Prostate gland (tissue), 2 donors: Measurements from ENCODE around the gene RPS15. TPM values are rescaled to one million over a fixed set of nuclear protein-coding genes. Genes with fewer than 3 reads are reported as not detected.

ENCODE experiments used
- DNase-seq: peaks from one replicate; pipeline ENCODE4 v3.0.0-alpha.2; 2019; ENCODE audit warnings: low spot score
- H3K27ac ChIP-seq, 2 donors: fragments of 200-600 bp; sonication (generic); 2 replicates each; pipeline ENCODE4 v1.5.1; 2017 to 2019
- H3K27me3 ChIP-seq: fragments of 200-600 bp; sonication (generic); replicated peaks from 2 replicates; pipeline ENCODE4 v1.5.1; 2019; ENCODE audit not compliant: insufficient read depth
- H3K36me3 ChIP-seq, 2 donors: fragments of 200-600 bp; sonication (generic); 1 replicate in 1 of 2; 2 replicates in 1 of 2; pipeline versions ENCODE4 v1.5.1 to v1.8.1; 2017 to 2019
- H3K4me1 ChIP-seq: fragments of 200-600 bp; sonication (generic); replicated peaks from 2 replicates; pipeline ENCODE4 v1.5.1; 2019
- H3K4me3 ChIP-seq, 2 donors: fragments of 200-600 bp; sonication (generic); 2 replicates each; pipeline ENCODE4 v1.5.1; 2017 to 2019
- H3K9me3 ChIP-seq: fragments of 200-600 bp; sonication (generic); 2 replicates; pipeline ENCODE4 v1.5.1; 2017
- POLR2A ChIP-seq: fragments of 450-650 bp; IDR thresholded peaks from one replicate; pipeline ENCODE4 v1.6.1; 2016; ENCODE audit warnings: antibody characterized with exemption, mild to moderate bottlenecking
- POLR2AphosphoS5 ChIP-seq: sonication (generic); formaldehyde crosslinking; IDR thresholded peaks from one replicate; pipeline ENCODE4 v1.6.1; 2017; ENCODE audit warnings: antibody characterized with exemption
- WGBS: methylation state at CpG from one replicate; pipeline ENCODE4 v1.1.5; 2018; 5-methylcytosine and 5-hydroxymethylcytosine counted together
- intact Hi-C: fragments of 100-400 bp; cut with DNase I; formaldehyde crosslinking; loops from one replicate; pipeline ENCODE4 v1.14.2; 2022
- total RNA-seq, 2 donors: library from RNA; depleted of rRNA; stranded (reverse); fragments of >200 nt; gene quantifications; one replicate each; pipeline ENCODE4 v1.1.0, GENCODE V29; 2016
- TF ChIP-seq, protein P1 (sequence below), 4 experiments: fragments of 200-600 bp in 2 of 4; fragments of 450-650 bp in 2 of 4; sonication (generic) in 2 of 4; IDR thresholded peaks; 1 replicate in 3 of 4; 2 replicates in 1 of 4; pipeline ENCODE4 v1.5.1; 2016 to 2019; ENCODE audit warnings: antibody characterized with exemption in 4 of 4, mild to moderate bottlenecking in 2 of 4, moderate library complexity in 2 of 4

Gene RPS15
- total RNA-seq, result 1,000 to 10,000 TPM; 3,102 to 5,853 TPM

GRCh38 chr19:1438035-1438932, at the start of gene RPS15:
RPS15 (plus strand) TSS chr19:1438396; CDS start chr19:1438426, 30 bp downstream.
- intact Hi-C loops, result loop anchor here (5.0 kb wide), 1 partner anchor 161 kb away; the partner anchor contains the start of gene FAM174C
- 2% methylated on average over 80 of the region's 100 CpGs for WGBS
- peaks cover 4 to 28% of the 10 kb centered on the region in 2 donors for H3K36me3 ChIP-seq

DNA sequence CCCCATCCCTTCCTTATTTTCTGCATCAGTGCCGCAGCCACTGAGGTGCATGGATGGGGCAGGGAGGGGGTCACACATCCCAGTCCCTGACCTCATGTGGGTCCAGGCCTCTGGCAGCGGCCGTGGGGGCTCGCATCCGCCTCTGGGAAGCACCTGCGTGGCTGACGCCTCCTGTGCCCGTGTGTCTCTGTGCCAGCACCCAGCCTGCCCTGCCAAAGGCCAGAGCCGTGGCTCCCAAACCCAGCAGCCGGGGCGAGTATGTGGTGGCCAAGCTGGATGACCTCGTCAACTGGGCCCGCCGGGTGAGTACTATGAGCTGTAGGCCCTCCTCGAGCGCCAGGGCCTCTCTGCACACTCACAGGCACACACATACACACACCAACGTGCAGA, 49.6 kb upstream of the RPS15 start:
- TF ChIP-seq POLR2AphosphoS5 (no peak), POLR2A (no peak)
- TF ChIP-seq, protein P1, sequence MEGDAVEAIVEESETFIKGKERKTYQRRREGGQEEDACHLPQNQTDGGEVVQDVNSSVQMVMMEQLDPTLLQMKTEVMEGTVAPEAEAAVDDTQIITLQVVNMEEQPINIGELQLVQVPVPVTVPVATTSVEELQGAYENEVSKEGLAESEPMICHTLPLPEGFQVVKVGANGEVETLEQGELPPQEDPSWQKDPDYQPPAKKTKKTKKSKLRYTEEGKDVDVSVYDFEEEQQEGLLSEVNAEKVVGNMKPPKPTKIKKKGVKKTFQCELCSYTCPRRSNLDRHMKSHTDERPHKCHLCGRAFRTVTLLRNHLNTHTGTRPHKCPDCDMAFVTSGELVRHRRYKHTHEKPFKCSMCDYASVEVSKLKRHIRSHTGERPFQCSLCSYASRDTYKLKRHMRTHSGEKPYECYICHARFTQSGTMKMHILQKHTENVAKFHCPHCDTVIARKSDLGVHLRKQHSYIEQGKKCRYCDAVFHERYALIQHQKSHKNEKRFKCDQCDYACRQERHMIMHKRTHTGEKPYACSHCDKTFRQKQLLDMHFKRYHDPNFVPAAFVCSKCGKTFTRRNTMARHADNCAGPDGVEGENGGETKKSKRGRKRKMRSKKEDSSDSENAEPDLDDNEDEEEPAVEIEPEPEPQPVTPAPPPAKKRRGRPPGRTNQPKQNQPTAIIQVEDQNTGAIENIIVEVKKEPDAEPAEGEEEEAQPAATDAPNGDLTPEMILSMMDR (IDR thresholded peaks at IDR 0.05), result no peak

More at GRCh38 chr19:1438035-1438932, at the start of gene RPS15:
- H3K9me3 ChIP-seq, result no peaks in the 10 kb centered on the region
- H3K4me1 ChIP-seq, result peaks cover 14% of the 10 kb centered on the region
- DNase-seq, result peak; percentile 92
- TF ChIP-seq POLR2A, result peak; percentile 84
- TF ChIP-seq POLR2AphosphoS5, result peak; percentile 99
- TF ChIP-seq, protein P1 (IDR thresholded peaks at IDR 0.05), result peak; percentile 95 to 99 (median 98)
- H3K27me3 ChIP-seq, result no peaks in the 10 kb centered on the region
- H3K4me3 ChIP-seq, result peak within 1 kb of the TSS; percentile 71 to 88
- H3K27ac ChIP-seq, result peak within 1 kb of the TSS; percentile 73 to 81

DNA sequence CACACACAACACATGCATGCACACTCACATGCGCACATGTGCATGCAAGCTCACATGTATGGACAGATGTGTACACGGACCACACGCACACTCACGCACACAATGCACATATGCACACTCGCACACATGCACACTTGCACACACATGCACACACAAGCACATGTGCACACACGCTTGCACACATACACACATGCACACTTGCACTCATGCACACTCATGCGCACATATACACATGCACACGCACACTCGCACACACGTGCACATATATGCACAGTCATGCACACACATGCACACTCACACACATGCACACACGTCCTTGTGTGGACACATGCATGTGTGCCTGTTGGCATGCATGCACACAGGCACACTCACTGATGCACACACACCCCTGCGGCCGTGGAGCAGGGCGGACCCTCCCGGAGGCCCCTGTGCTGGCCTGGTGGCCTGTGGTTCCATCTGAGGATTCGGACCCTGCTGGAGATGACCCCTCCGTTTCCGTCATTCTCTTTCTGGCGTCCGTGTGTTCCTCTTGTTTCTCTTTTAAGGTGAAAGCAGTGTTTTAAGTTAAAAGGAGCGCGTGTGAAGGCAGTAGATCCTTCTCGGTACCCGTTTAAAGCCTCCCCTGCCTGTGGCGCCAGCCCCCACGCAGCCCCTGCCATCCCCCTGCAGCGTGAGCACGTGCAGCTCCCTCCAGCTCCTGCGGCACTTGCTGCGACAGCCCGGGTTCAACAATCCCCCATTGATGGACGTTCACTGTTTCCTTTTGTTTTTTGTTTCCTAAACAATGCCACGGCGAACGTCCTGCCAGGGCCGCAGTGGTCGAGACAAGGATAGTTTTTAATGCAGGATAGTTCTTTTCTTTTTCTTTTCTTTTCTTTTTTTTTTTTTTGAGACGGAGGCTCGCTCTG, 48.9 kb upstream of the RPS15 start:
- 92% methylated on average over 39 of the region's 39 CpGs for whole genome bisulfite sequencing
- Histone ChIP-seq H3K4me1 (peaks cover 9% of the 10 kb centered on the region), H3K27ac (no peak overlapping the region), H3K4me3 (no peak overlapping the region), H3K9me3 (no peaks in the 10 kb centered on the region), H3K27me3 (no peaks in the 10 kb centered on the region), H3K36me3 (peaks cover 0 to 4% of the 10 kb centered on the region in 2 donors)
- intact Hi-C loops, result no loop called here
- no peak for DNase-seq
- TF ChIP-seq POLR2AphosphoS5, result no peak

More for the DNA sequence above, 49.6 kb upstream of the RPS15 start:
- DNase-seq, result no peak
- WGBS, result 92% methylated on average over 17 of the region's 17 CpGs
- no peaks in the 10 kb centered on the region for H3K27me3 ChIP-seq
- intact Hi-C loops, result no loop called here
- H3K36me3 ChIP-seq, result peaks cover 0 to 4% of the 10 kb centered on the region in 2 donors
- no peak overlapping the region for H3K4me3 ChIP-seq
- no peak overlapping the region for H3K27ac ChIP-seq
- H3K9me3 ChIP-seq, result no peaks in the 10 kb centered on the region
- H3K4me1 ChIP-seq, result peaks cover 9% of the 10 kb centered on the region

DNA sequence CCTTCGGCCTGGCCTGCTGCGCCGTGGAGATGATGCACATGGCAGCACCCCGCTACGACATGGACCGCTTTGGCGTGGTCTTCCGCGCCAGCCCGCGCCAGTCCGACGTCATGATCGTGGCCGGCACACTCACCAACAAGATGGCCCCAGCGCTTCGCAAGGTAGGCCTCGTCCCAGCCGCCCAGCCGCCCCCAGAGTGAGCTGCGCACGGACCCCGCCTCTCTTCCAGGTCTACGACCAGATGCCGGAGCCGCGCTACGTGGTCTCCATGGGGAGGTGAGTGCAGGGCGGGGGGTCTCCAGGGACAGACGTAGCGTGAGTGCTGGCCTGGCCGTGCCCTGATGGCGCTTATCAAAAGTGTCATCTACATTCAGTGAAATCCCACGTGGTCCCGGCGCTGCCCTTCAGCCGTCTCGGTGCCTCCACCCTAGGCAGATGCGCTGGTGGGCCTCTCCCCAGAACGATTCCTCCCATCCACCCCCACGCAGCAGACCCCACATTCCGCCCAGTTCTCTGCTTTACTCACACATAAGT, 47.2 kb upstream of the RPS15 start:
- H3K27ac ChIP-seq, result no peak overlapping the region
- TF ChIP-seq POLR2A (no peak), POLR2AphosphoS5 (no peak)
- TF ChIP-seq, protein P1 (IDR thresholded peaks at IDR 0.05), result no peak
- DNase-seq, result no peak
- intact Hi-C loops, result no loop called here
- peaks cover 0 to 4% of the 10 kb centered on the region in 2 donors for H3K36me3 ChIP-seq
- H3K4me1 ChIP-seq, result no peaks in the 10 kb centered on the region
- no peak overlapping the region for H3K4me3 ChIP-seq
- H3K27me3 ChIP-seq, result no peaks in the 10 kb centered on the region
- WGBS, result 94% methylated on average over 42 of the region's 42 CpGs
- H3K9me3 ChIP-seq, result no peaks in the 10 kb centered on the region

DNA sequence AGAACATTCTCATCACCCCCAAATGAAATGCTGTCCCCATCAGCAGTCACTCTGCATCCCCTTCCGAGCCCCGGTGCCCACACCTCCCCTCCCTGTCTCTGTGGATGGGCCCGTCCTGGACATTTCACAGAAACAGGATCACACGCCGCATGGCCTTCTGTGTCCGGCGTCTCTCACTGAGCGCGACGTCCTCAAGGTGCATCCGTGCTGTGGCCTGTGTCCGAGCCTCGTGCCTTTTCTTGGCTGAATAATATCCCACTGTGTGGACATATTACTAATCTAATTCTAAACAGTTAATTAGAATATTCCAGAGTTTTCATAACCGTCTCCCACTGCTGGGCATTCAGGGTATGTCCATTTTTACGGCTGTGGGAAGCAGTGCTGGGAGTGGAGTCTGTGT, 45.8 kb upstream of the RPS15 start:
- Histone ChIP-seq H3K4me3 (no peak overlapping the region), H3K4me1 (no peaks in the 10 kb centered on the region), H3K27ac (no peak overlapping the region), H3K36me3 (peaks cover 0 to 4% of the 10 kb centered on the region in 2 donors), H3K27me3 (no peaks in the 10 kb centered on the region), H3K9me3 (no peaks in the 10 kb centered on the region)
- no peak for DNase-seq
- WGBS, result 98% methylated on average over 15 of the region's 15 CpGs
- intact Hi-C loops, result no loop called here
- TF ChIP-seq, protein P1 (IDR thresholded peaks at IDR 0.05), result no peak
- TF ChIP-seq POLR2A, result no peak
- no peak for TF ChIP-seq POLR2AphosphoS5
